Epithelial cell of prostate (primary cell): ENCODE measurements around the gene NKX1-2.
"Not testable (repeated sequence)": the region's sequence is repeated elsewhere in the genome, so short reads cannot be mapped to it uniquely, and the experiment has no call there.

Experiments used
- DNase-seq: peaks from one replicate; pipeline ENCODE4 v3.0.0-alpha.2; 2011; ENCODE audit warnings: low read depth, low spot score
- H3K27ac ChIP-seq: fragments of 450-650 bp; 2 replicates; pipeline ENCODE4 v1.5.1; 2017; ENCODE audit warnings: mild to moderate bottlenecking

Gene NKX1-2

DNA sequence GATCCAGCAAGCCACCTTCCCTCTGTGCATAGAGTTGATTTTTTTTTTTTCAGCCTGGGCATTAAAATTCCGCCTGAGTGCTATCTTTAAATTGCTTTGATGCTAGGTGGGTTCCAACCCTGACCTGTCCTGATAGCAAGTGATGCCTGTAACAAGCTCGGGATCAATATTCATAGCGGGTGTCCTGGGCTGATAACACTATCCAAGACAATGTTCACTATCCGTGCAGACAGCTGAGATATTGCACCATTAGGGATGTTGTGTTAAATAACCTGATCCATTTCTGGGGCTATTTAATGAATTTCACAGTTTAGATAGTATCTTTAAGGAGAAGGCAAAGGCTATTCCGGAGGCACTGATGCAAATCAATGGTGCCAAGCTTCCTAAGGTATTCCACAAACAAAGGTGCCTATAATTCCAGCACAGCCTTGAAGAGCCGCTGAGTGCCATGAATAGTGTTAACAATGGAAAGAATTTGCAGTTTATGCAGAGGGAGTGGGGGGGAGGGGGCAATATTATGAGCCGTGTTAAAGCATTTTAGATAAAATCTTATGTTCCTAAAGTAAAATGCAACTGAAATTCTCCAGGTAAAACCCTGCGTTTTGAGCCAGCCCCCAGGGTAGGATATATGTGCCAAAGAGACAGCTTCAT, 4.2 kb upstream of the NKX1-2 start:
- no peak overlapping the region for H3K27ac ChIP-seq
- DNase-seq: no peak

DNA sequence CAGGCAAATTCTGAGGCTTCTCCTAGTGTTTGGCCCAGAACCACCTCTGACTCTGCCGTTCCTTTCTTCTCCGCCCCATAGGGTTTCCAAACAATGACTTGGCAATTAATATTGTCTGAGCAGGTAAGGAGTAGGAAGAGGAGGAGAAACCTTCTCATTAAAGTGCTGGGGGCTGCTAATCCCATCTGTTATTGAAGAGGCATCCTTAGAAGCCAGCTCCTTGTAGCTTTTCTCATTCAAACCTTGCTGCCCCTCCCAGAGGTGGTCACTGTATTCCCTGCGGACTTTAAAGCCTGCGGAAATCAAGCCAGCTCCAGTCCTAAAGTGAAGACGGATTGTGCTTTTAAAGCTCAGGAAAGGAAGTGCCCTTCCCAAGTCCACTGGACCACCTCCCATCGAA, 1.4 kb upstream of the NKX1-2 start:
- DNase-seq: no peak
- no peak overlapping the region for H3K27ac ChIP-seq

DNA sequence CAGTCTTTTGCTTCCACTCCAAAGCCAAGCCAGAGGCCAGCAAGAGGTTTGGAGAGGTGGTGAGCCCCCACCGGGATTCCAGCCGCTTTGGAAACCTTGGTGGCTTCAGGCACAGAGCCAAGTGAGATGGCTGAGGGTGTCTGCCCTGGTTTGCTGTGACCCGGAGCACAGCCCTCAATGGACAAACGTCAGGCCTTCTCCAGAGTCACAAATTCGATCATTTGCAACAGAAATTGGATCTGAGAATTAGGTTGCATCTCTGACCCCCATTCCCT, 885 bp upstream of the NKX1-2 start:
- H3K27ac ChIP-seq: no peak overlapping the region
- DNase-seq: no peak

DNA sequence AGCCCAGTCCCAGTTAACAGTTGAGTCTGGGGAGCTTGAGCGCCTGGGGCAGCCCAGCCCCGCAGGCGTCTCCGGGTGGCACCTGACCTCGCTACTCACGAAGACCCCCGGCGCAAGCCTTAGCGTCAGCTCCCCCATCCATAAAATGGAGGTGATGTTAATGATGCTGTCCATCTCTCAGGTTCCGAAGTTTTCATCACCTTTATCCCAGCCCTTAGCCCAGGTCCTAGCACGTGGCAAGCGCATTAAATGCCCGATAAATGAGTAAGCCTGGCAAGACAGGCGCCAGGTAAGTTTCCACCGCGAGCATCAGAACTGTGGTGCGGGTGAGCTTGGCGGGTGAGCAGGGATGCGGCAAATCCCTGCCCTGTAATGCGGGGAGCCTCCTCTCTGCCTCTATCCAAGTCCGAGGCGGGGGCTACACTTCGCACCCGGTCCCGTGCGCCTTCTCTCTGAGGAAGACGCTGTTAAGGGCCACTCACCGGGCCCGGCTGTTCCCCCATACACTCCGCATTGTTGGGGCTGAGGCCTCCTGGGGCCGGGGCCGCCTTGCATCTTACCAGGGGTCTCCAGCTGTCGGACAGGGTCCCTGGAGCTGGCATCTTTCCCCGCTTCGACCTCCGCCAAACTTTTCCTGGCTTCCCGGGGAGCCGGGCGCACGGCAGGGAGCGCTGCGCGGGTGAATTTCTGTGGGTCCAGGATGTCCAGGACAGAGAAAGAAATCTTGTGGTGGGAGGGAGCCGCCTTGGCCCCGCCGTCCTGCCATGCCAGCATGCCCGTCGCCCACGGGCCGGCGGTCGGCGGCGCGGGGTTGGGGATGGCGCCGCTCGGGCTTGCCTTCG, 444 bp downstream of the NKX1-2 start:
- no peak overlapping the region for H3K27ac ChIP-seq
- DNase-seq: peak; percentile 6

DNA sequence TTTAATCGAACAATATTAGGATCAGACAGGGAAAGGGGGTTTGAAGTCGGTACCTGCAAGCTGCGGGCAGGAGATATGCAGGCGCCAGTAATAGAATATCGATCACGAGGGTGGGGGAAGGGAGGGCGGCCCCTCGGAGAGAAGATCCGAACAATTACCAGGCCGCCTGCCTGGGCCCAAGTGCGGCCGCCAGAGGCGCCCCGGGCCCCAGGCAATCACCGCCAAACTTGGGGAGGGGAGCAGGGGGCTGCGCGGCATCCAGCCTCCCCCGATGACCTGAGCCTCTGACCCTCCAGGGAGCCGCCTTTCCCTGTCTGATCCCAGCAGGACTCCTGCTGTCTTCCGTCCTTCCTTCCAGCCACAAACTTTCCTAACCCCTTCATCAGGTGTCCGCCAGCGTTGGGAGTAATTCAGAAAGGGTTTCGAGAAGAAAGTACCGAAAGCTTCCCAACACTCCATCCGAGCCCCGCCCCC, 1.1 kb downstream of the NKX1-2 start:
- no peak overlapping the region for H3K27ac ChIP-seq
- no peak for DNase-seq

DNA sequence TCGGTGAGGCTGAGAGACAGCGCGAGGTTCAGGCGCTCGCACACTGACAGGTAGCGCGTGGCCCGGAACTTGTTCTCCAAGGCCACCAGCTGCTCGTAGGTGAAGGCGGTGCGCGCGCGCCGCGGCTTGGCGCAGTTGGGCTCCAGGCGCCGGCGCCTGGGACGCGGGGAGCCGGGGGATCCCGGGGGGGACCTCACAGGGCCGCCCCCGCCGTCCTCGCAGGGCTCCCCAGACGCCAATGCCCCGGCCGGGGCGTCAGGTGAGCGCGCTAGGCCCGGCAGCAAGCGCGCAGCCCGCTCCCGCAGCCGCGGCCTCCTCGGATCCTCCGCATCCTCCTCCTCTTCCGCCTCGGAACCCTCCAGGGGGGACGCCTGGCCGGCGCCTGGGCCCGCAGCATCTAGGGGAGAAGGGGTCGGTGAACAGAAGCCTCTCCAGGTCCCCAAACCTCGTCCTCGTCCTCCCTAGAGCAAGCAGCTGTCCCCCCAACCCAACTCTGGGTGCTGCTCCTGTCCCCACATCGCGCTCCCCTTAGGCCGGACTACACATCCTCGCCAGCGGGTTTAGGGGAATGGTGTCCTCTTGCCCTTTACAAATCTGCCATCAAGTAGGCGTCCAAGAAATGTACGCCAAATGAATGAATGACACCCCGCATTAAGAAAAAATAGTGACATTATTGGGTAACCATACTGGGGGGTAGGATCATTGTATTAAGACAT, 1.9 kb downstream of the NKX1-2 start:
- H3K27ac ChIP-seq: no peak overlapping the region
- DNase-seq: no peak

DNA sequence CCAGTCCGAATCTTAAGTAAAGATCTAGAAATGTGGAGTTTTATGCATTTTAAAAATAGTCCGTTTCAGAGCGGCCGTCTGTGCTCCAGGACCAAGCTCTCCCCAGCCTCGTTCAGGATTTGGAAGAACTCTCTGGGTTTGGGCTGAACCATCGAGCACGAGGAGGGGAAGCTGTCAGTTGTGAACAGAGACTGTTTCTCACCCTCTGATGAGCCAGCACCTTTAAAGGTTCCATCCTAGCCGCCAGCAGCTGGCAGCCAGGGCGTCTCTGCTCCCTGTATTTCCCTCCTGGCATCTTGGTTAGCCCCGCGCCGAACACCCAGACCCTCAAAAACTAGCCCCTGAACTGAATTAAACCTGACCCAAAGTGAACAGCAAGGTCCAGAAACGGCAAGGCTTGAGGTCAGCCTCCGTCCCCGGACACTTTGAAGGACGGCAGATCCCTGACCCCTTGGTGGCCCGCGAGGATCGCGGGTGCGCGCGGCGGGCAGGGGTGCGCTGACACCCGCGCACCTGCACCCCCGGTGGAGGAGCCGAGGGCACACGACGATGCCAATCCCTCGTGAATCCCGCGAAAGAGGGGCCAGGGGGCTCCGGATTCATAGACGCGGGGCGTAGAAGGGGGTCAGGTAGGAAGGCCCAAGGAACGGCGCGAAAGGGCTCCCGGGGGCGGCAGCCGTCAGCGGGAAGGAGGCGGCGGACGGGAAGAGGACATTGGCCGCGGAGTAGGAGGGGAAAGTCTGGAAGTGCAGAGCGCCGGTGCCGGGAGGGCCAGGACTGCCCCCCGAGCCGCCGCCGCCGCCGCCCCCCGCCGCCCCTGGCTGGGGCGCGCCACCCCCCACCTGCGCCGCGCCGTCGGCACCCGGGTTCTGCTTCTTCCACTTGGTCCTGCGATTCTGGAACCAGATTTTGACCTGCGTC, 2.7 kb downstream of the NKX1-2 start:
- DNase-seq: no peak
- H3K27ac ChIP-seq: no peak overlapping the region

DNA sequence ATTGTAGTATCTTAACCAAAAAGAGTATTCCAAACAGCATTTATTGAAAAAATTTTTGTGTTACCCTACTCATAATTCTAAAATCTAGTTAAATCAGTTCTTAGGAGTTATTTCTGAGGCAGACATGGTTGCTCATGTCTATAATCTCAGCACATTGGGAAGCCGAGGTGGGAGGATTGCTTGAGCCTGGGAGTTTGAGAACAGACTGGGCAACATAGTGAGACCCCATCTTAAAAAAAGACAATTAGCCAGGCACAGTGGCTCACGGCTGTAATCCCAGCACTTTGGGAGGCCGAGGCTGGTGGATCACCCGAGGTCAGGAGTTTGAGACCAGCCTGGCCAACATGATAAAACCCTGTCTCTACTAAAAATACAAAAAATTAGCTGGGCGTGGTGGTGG, 8.1 kb downstream of the NKX1-2 start:
- DNase-seq, H3K27ac ChIP-seq: not testable (repeated sequence)

DNA sequence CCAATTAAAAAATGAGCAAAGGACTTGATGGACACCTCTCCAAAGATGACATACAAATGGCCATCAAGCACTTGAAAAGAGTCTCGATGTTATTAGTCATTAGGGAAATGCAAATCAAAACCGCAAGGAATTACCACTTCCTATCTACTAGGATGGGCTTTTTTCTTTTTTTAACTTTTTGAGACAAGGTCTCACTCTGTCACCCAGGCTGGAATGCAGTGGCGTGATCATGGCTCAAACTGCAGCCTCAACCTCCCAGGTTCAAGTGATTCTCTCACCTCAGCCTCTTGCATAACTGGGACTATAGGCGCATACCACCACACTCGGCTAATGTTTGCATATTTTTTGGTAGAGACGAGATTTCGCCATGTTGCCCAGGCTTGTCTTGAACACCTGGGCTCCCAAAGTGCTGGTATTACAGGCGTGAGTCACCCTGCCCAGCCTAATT, 13.6 kb downstream of the NKX1-2 start:
- peak overlapping the region; percentile 84 for H3K27ac ChIP-seq
- DNase-seq: peak; percentile 90

DNA sequence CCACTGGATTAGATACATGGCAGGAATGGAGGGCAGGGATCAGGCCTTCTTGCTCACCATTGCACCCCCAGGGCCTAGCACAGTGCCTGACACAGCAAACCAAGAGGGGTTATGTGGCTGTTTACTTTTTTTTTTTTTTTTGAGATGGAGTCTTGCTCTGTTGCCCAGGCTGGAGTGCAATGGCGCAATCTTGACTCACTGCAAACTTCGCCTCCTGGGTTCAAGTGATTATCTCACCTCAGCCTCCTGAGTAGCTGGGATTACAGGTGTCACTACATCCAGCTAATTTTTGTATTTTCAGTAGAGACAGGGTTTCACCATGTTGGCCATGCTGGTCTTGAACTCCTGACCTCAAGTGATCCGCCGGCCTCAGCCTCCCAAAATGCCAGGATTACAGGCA, 14.2 kb downstream of the NKX1-2 start:
- DNase-seq: not testable (repeated sequence)
- H3K27ac ChIP-seq: peak overlapping the region; percentile 84

DNA sequence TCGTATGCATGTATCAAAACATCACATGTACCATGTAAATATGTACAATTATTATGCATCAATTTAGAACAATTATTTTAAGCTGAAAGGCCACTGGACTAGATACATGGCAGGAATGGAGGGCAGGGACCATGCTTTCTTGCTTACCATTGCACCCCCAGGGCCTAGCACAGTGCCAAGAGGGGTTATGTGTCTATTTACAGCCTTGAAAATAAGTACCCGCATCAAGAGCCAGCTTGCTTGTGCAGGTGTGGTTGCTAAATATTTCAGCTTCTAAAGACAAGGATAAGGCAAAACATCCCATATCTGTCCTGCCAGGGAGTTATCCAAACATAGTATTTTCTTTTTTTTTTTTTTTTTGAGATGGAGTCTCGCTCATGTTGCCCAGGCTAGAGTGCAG, 16.4 kb downstream of the NKX1-2 start:
- no peak for DNase-seq
- no peak overlapping the region for H3K27ac ChIP-seq

DNA sequence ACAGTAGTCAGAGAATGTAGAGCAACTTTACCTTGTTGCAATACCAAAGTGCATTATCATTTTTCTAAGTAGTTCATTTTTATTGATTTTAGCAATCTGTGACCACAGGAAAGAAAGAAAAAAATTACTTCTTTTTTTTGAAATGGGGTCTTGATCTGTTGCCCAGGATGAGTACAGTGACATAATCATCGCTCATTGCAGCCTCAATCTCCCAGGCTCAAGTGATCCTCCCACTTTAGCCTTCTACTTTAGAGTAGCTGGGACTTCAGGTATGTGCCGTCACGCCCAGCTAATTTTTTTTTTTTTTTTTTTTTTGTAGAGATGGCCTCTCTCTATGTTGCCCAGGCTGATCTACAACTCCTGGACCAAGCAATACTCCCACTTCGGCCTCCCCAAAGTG, 19.8 kb downstream of the NKX1-2 start:
- H3K27ac ChIP-seq: no peak overlapping the region
- no peak for DNase-seq

DNA sequence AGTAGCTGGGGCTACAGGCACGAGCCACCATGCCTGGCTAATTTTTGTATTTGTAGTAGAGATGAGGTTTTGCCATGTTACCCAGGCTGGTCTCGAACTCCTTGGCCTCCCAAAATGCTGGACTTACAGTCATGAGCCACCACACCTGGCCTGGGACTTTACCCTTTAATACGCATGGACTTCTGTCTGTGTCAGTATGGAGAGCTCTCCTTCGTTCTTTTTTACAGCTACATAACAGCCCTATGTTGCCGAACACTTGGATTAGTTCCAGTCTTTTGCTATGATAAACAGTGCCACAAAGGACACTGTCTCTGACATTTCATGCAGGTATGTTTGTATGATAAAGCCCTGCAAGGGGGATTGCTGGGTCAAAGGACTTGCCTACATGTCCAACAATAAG, 20.3 kb downstream of the NKX1-2 start:
- H3K27ac ChIP-seq: no peak overlapping the region

DNA sequence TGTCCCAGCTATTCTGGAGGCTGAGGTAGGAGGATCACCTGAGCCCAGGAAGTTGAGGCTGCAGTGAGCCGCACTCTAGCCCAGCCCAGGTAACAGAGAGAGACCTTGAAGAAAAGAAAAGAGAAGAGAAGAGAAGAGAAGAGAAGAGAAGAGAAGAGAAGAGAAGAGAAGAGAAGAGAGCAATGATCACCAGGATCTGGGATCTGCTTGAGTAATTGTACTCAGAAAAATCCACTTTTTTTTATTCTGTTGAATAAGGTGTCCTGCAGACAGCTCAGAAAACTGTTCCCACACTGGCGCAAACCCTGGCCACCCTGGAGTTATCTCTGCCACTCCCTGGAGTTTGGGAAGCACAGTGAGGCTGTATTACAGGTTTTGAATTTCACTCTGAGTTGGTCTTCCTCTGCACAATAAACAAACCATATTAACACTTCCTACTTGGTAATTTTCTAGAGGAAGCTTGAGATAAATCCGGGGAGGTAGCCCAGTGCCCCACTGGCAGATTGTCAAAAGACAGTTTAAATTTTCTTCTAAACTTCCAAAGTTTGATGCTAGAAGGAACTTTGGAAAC, 21.5 kb downstream of the NKX1-2 start:
- DNase-seq: no peak

More for the DNA sequence above, 20.3 kb downstream of the NKX1-2 start:
- no peak for DNase-seq

DNA sequence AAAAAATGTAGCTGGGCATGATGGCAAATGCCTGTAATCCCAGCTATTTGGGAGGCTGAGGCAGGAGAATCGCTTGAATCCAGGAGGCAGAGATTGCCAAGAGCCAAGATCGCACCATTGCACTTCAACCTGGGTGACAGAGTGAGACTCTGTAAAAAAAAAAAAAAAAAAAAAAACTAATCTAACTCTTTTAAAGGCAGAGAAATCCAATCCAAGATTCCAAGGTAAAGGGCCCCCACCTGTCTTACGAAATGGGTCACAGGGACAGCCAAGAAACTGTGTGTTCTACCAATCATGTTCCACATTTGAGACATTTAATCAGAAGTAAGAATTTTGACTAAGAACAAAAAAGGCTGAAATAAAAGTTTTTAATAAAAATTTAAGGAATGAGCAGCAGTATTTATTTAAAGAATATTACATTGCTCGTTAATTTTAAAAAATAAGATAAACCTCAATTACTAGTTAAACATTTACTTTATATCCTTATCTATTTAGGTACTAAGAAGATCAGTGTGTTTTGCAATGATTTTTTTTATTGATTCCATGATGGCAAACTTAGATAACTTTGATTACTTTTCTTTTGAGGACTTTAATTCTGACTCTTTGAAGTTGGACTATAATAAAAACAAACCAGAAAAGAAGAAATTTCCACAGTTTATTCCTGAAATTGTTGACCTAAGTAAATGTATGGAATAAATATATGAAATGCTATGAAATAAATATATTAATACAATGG, 24.4 kb downstream of the NKX1-2 start:
- no peak for DNase-seq

More for the DNA sequence above, 21.5 kb downstream of the NKX1-2 start:
- no peak overlapping the region for H3K27ac ChIP-seq

DNA sequence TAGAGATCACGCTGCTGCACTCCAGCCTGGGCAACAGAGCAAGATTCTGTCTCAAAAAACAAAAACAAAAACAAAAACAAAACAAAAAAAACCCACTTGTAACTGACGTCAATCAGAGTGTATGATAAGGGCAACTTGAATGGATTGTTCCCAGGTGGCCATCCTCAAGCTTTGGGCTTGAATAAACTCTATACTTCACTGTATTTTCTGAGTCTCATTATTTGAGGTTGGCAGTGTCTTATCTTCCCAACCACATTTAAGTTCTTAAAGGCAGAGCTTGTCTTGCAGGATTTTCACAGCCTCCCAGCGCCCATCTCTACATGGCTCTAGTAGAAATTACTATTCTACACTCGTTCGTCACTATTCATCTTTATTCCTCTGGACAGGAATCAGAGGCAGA, 26.0 kb downstream of the NKX1-2 start:
- no peak overlapping the region for H3K27ac ChIP-seq
- no peak for DNase-seq

More for the DNA sequence above, 24.4 kb downstream of the NKX1-2 start:
- no peak overlapping the region for H3K27ac ChIP-seq

DNA sequence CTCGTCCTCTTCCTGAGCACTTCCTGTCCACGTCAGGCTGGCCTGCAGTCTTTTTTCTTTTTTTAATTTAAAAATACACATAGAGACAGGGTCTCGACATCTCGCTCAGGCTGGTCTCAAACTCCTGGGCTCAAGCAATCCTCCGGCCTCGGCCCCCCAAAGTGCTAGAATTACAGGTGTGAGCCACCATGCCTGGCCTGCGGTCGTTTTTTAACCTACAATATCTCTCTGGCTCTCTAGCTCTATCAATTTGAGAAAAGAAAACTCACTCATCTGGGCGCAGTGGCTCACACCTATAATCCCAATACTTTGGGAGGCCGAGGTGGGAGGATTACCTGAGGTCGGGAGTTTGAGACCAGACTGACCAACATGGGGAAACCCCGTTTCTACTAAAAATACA, 27.1 kb downstream of the NKX1-2 start:
- no peak overlapping the region for H3K27ac ChIP-seq
- no peak for DNase-seq

DNA sequence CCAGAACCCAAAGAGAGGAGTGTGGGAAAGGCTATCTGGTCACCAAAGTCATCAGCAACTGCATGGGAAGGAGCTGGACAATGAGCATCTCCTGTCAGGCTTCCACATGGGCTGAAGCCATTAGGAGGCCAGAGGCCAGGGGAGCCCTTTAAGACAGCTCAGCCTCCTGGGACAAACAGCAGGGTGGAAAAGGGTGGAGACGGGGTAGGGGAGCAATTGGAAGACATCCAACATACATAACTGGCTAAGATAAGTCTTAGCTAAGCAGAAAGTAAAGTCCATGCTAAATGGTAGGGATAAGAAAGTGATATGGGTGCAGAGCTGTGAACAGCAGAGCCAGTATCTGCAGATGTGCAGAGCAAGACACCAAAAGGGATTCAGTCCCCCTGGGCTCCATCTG, 29.6 kb downstream of the NKX1-2 start:
- no peak overlapping the region for H3K27ac ChIP-seq
- DNase-seq: no peak

DNA sequence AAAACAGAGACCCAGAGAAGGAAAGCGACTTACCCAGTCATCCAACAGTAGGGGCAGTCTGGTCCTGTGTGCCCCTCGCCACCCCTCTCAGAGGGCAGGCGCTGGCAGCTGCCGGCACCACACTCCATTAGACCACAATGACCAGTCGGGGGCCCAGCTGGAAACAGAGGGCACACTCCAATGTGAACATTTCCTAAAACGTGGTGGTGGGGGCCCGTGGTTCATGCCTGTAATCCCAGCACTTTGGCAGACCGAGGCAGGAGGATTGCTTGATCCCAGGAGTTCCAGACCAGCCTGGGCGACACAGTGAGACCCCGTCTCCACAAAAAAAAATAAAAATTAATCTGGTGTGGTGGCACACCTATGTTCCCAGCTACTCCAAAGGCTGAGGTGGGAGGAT, 30.2 kb downstream of the NKX1-2 start:
- no peak for DNase-seq
- H3K27ac ChIP-seq: no peak overlapping the region
